Measurements from ENCODE around the gene MPP3.

DNA sequence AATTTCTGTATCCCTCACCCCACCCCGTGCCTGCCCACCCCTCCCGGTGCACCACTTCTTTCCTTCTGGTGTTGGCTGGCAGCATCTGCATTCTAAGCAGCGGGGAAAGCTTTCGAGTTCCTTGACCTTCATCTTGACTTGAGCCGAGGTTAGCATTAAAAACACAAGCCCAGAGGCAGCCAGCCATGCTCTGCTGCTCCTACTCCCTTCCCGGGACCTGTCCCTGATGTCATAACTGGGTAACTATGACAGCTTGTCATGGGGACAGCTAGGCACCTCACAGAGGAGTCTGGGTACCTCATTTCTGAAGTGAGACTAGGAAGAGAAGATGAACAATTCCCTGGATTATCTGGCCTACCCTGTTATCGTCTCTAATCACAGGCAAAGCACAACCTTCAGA lies 52.8 kb downstream of the MPP3 start, which contains the start of gene CFAP97D1:
- TF ChIP-seq, protein P1, sequence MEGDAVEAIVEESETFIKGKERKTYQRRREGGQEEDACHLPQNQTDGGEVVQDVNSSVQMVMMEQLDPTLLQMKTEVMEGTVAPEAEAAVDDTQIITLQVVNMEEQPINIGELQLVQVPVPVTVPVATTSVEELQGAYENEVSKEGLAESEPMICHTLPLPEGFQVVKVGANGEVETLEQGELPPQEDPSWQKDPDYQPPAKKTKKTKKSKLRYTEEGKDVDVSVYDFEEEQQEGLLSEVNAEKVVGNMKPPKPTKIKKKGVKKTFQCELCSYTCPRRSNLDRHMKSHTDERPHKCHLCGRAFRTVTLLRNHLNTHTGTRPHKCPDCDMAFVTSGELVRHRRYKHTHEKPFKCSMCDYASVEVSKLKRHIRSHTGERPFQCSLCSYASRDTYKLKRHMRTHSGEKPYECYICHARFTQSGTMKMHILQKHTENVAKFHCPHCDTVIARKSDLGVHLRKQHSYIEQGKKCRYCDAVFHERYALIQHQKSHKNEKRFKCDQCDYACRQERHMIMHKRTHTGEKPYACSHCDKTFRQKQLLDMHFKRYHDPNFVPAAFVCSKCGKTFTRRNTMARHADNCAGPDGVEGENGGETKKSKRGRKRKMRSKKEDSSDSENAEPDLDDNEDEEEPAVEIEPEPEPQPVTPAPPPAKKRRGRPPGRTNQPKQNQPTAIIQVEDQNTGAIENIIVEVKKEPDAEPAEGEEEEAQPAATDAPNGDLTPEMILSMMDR (IDR thresholded peaks at IDR 0.05), result no peak
- no peak for TF ChIP-seq POLR2A (IDR thresholded peaks at IDR 0.05)
